Astrocyte (in vitro differentiated cells and primary cell): ENCODE measurements around the gene NPDC1. TPM values are rescaled to one million over a fixed set of nuclear protein-coding genes. Genes with fewer than 3 reads are reported as not detected.
"Not testable (repeated sequence)": the region's sequence is repeated elsewhere in the genome, so short reads cannot be mapped to it uniquely, and the experiment has no call there.

ENCODE experiments used
- DNase-seq: peaks from one replicate; pipeline ENCODE4 v3.0.0-alpha.2; 2010; ENCODE audit warnings: low read depth
- FAIRE-seq: peaks from 2 replicates; lab custom pipeline; 2011; peaks lifted over from hg19 to GRCh38; lab: Jason Lieb, UNC
- H2AFZ ChIP-seq: 2 replicates; pipeline ENCODE4 v1.6.0; 2012; ENCODE audit warnings: low read depth, low read length, inconsistent platforms
- H3K27ac ChIP-seq: 2 replicates; pipeline ENCODE4 v1.5.1; 2011; ENCODE audit warnings: low read depth, low read length, inconsistent platforms
- H3K27me3 ChIP-seq: 2 replicates; pipeline ENCODE4 v1.6.0; 2011; ENCODE audit warnings: low read length, inconsistent platforms; ENCODE audit not compliant: insufficient read depth
- H3K36me3 ChIP-seq: 2 replicates; pipeline ENCODE4 v1.5.1; 2011; ENCODE audit warnings: low read length, inconsistent platforms; ENCODE audit not compliant: insufficient read depth
- H3K4me1 ChIP-seq: 2 replicates; pipeline ENCODE4 v1.5.1; 2011; ENCODE audit warnings: low read length, inconsistent platforms; ENCODE audit not compliant: insufficient read depth
- H3K4me2 ChIP-seq: 2 replicates; pipeline ENCODE4 v1.6.0; 2012; ENCODE audit warnings: low read length, inconsistent platforms
- H3K4me3 ChIP-seq: 2 replicates; pipeline ENCODE4 v1.5.1; 2011; ENCODE audit warnings: low read depth, mild to moderate bottlenecking, low read length, inconsistent platforms; ENCODE audit not compliant: insufficient read depth
- H3K79me2 ChIP-seq: 2 replicates; pipeline ENCODE4 v1.6.0; 2012; ENCODE audit warnings: mild to moderate bottlenecking, low read length, inconsistent platforms; ENCODE audit not compliant: insufficient read depth
- H3K9ac ChIP-seq: 2 replicates; pipeline ENCODE4 v1.6.0; 2012; ENCODE audit warnings: mild to moderate bottlenecking, low read length, inconsistent platforms
- H3K9me3 ChIP-seq: 2 replicates; pipeline ENCODE4 v1.5.1; 2012; ENCODE audit warnings: low read depth, mild to moderate bottlenecking, low read length, inconsistent platforms; ENCODE audit not compliant: insufficient read depth
- H4K20me1 ChIP-seq: 2 replicates; pipeline ENCODE4 v1.6.0; 2012; ENCODE audit warnings: low read length, inconsistent platforms; ENCODE audit not compliant: insufficient read depth
- H3K27ac Mint-ChIP-seq: one replicate; pipeline ENCODE4 v1.8.0; 2021; ENCODE audit warnings: mild to moderate bottlenecking, mixed read lengths; ENCODE audit not compliant: unreplicated experiment
- H3K27me3 Mint-ChIP-seq: one replicate; pipeline ENCODE4 v1.8.0; 2021; ENCODE audit warnings: low read depth, mixed read lengths; ENCODE audit not compliant: unreplicated experiment
- H3K36me3 Mint-ChIP-seq: one replicate; pipeline ENCODE4 v1.8.0; 2021; ENCODE audit warnings: low read depth, mixed read lengths; ENCODE audit not compliant: unreplicated experiment
- H3K4me1 Mint-ChIP-seq: one replicate; pipeline ENCODE4 v1.8.0; 2021; ENCODE audit warnings: low read depth, mixed read lengths; ENCODE audit not compliant: unreplicated experiment
- H3K4me3 Mint-ChIP-seq: one replicate; pipeline ENCODE4 v1.8.0; 2021; ENCODE audit warnings: mild to moderate bottlenecking, moderate library complexity, mixed read lengths; ENCODE audit not compliant: unreplicated experiment
- H3K9me3 Mint-ChIP-seq: one replicate; pipeline ENCODE4 v1.8.0; 2021; ENCODE audit warnings: mild to moderate bottlenecking, mixed read lengths; ENCODE audit not compliant: unreplicated experiment
- EZH2 ChIP-seq: IDR thresholded peaks from 2 replicates; pipeline ENCODE4 v1.6.1; 2012; ENCODE audit warnings: mild to moderate bottlenecking, low read length, inconsistent platforms; ENCODE audit not compliant: insufficient read depth
- total RNA-seq: library from RNA; stranded (reverse); gene quantifications from 2 replicates; pipeline ENCODE4 v1.2.1, GENCODE V29; 2021
- TF ChIP-seq, protein P1 (sequence below): IDR thresholded peaks from 2 replicates; pipeline ENCODE4 v1.5.1; 2011; ENCODE audit warnings: low read depth, mild to moderate bottlenecking, inconsistent platforms, low read length, moderate library complexity; ENCODE audit not compliant: insufficient read depth

Gene NPDC1
- total RNA-seq, 1 donor from 2014 or later = 66.8 TPM

- DNase-seq (no peak), FAIRE-seq (no peak)
- Histone ChIP-seq H3K4me2 (no peak overlapping the region), H3K27ac (no peak overlapping the region), H2AFZ (no peak overlapping the region), H3K9ac (no peak overlapping the region), H3K36me3 (no peaks in the 10 kb centered on the region), H3K4me1 (no peaks in the 10 kb centered on the region), H3K79me2 (no peaks in the 10 kb centered on the region), H3K27me3 (no peaks in the 10 kb centered on the region), H3K4me3 (no peak overlapping the region), H3K9me3 (no peaks in the 10 kb centered on the region), H4K20me1 (no peaks in the 10 kb centered on the region)
- TF ChIP-seq EZH2 = no peak
- TF ChIP-seq, protein P1, sequence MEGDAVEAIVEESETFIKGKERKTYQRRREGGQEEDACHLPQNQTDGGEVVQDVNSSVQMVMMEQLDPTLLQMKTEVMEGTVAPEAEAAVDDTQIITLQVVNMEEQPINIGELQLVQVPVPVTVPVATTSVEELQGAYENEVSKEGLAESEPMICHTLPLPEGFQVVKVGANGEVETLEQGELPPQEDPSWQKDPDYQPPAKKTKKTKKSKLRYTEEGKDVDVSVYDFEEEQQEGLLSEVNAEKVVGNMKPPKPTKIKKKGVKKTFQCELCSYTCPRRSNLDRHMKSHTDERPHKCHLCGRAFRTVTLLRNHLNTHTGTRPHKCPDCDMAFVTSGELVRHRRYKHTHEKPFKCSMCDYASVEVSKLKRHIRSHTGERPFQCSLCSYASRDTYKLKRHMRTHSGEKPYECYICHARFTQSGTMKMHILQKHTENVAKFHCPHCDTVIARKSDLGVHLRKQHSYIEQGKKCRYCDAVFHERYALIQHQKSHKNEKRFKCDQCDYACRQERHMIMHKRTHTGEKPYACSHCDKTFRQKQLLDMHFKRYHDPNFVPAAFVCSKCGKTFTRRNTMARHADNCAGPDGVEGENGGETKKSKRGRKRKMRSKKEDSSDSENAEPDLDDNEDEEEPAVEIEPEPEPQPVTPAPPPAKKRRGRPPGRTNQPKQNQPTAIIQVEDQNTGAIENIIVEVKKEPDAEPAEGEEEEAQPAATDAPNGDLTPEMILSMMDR = no peak
- Mint-ChIP-seq H3K27me3 (peaks cover 3% of the 10 kb centered on the region), H3K27ac (no peak overlapping the region), H3K36me3 (peaks cover 6% of the 10 kb centered on the region), H3K9me3 (no peaks in the 10 kb centered on the region), H3K4me1 (no peaks in the 10 kb centered on the region), H3K4me3 (no peak overlapping the region)
Observed at GRCh38 chr9:137035507-137035834, 10.5 kb downstream of the NPDC1 start.

DNA sequence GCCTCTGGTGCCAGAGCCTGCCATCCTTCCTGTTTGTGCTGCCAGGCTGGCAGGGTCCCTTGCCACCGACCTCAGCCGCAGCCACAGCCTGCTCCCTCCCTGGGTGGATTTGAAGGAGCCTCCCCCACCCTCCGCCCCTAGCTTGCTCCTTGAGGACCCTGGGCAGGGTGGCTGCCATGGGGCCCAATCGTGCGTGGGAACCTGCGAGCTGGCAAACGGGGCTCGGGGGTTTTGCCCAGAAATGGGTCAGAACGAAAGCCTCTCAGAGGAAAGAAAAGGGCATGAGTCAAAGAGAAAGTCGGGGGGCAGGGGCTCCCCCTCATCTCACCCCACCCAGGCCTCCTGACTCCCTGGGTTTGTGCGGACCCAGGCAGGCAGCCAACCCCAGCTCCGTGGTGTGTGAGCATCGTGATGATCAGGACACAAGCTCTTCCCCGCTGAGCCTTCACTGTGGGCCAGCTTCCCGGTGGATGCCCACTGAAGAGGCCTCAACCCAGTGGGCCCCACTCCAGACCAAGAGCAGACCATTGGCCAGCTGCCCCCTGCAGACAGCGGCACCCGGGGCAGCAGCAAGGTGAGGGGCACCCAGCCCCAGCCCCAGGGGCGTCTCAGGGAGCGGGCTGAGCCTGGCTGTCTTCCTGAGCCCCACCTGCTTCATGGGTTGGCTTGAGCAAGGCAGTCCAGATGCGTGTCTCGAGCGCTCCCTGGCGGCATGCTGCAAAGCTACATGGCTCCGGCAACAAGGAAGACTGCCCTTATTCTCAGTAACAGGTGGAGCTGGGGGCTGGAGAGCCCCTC is 11.1 kb downstream of the NPDC1 start:
- Histone ChIP-seq H3K4me2 (no peak overlapping the region), H3K9me3 (no peaks in the 10 kb centered on the region), H3K4me3 (no peak overlapping the region), H3K9ac (no peak overlapping the region), H3K36me3 (no peaks in the 10 kb centered on the region), H4K20me1 (peaks cover under 1% of the 10 kb centered on the region), H3K27ac (no peak overlapping the region), H3K4me1 (no peaks in the 10 kb centered on the region), H3K79me2 (no peaks in the 10 kb centered on the region), H2AFZ (no peak overlapping the region), H3K27me3 (no peaks in the 10 kb centered on the region)
- H3K36me3 Mint-ChIP-seq = peaks cover 6% of the 10 kb centered on the region
- no peak overlapping the region for H3K4me3 Mint-ChIP-seq
- no peaks in the 10 kb centered on the region for H3K4me1 Mint-ChIP-seq
- FAIRE-seq (peak; percentile 66), DNase-seq (peak; percentile 47)
- H3K27ac Mint-ChIP-seq = no peak overlapping the region
- no peaks in the 10 kb centered on the region for H3K9me3 Mint-ChIP-seq
- peaks cover 3% of the 10 kb centered on the region for H3K27me3 Mint-ChIP-seq
- no peak for TF ChIP-seq EZH2
- TF ChIP-seq, protein P1 = peak; percentile 70

- no peak overlapping the region for H3K4me2 ChIP-seq
- no peak for FAIRE-seq
- TF ChIP-seq, protein P1 = no peak
- no peak for TF ChIP-seq EZH2
- Mint-ChIP-seq H3K4me1 (no peaks in the 10 kb centered on the region), H3K27me3 (peaks cover 3% of the 10 kb centered on the region), H3K27ac (no peak overlapping the region), H3K4me3 (no peak overlapping the region), H3K9me3 (no peaks in the 10 kb centered on the region), H3K36me3 (peaks cover 6% of the 10 kb centered on the region)
- H3K4me3 ChIP-seq = no peak overlapping the region
- H4K20me1 ChIP-seq = peaks cover 7% of the 10 kb centered on the region
- no peak overlapping the region for H3K9ac ChIP-seq
- no peak overlapping the region for H2AFZ ChIP-seq
- H3K79me2 ChIP-seq = no peaks in the 10 kb centered on the region
- H3K36me3 ChIP-seq = no peaks in the 10 kb centered on the region
- no peak for DNase-seq
- no peaks in the 10 kb centered on the region for H3K27me3 ChIP-seq
- H3K9me3 ChIP-seq = no peaks in the 10 kb centered on the region
- peaks cover 2% of the 10 kb centered on the region for H3K4me1 ChIP-seq
- H3K27ac ChIP-seq = no peak overlapping the region
Observed at GRCh38 chr9:137034039-137034708, 11.8 kb downstream of the NPDC1 start.

DNA sequence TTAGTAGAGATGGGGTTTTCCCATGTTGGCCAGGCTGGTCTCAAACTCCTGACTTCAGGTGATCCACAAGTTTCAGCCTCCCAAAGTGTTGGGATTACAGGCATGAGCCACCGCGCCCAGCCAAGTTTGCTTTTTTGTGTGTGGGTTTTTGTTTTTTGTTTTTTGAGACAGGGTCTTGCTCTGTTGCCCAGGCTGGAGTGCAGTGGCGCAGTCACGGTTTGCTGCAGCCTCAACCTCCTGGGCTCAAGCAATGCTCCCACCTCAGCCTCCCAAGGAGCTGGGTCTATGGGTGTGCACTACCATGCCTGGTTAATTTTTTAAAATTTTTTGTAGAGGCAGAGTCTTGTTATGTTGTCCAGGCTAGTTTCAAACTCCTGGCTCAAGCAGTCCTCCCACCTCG is 12.5 kb downstream of the NPDC1 start:
- not testable (repeated sequence) for H4K20me1 ChIP-seq, H3K4me1 Mint-ChIP-seq, H3K9me3 Mint-ChIP-seq, H3K9ac ChIP-seq, H3K36me3 ChIP-seq, H3K4me3 Mint-ChIP-seq, FAIRE-seq, H3K36me3 Mint-ChIP-seq, H3K27ac ChIP-seq, H3K4me3 ChIP-seq, H2AFZ ChIP-seq, H3K4me1 ChIP-seq, H3K4me2 ChIP-seq, DNase-seq, H3K27me3 Mint-ChIP-seq, H3K79me2 ChIP-seq, H3K27me3 ChIP-seq, H3K9me3 ChIP-seq
- peak overlapping the region; percentile 19 for H3K27ac Mint-ChIP-seq
